ENCODE results near the gene IQCN.

The IQCN gene

DNA sequence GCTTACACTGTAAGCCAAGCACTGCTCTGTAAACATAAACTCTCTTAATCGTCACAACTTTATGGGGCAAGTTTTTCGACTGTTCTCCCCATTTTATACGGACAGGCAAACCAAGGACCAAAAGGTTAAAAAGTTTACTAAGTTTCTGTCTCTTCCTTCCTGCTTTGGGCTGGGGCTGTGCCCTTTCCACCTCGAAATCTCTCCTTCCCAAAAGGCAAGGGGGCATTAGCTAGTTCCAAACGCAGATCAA, 4.9 kb upstream of the IQCN start:
- H3K4me2 ChIP-seq (ENCODE audit: low read length, poor library complexity, severe bottlenecking) = peak overlapping the region; percentile 76
- H3K4me3 ChIP-seq (ENCODE audit: insufficient read depth in 1 of 2, low read depth in 1 of 2, low read length in 2 of 2) = peak overlapping the region; percentile 58 to 98
- peaks cover 24 to 25% of the 10 kb centered on the region in 2 experiments for H3K36me3 ChIP-seq (ENCODE audit: control insufficient read depth in 1 of 2, insufficient read depth in 2 of 2, low read depth in 1 of 2, low read length in 2 of 2)
- H3K14ac ChIP-seq (ENCODE audit: low read length in 2 of 2) = no peak overlapping the region
- H2AK5ac ChIP-seq (ENCODE audit: low read length, severe bottlenecking) = no peak overlapping the region
- H2AFZ ChIP-seq (ENCODE audit: low read depth, low read length) = no peak overlapping the region
- no peaks in the 10 kb centered on the region for H3K9me3 ChIP-seq (ENCODE audit: control insufficient read depth, low read length)
- no peak overlapping the region for H2BK120ac ChIP-seq (ENCODE audit: low read depth, low read length)
- no peak overlapping the region for H3K18ac ChIP-seq (ENCODE audit: low read depth in 1 of 2, low read length in 2 of 2)
- peak overlapping the region; percentile 52 for H3K27ac ChIP-seq (ENCODE audit: low read length, poor library complexity, severe bottlenecking)
- H3K9ac ChIP-seq (ENCODE audit: low read length) = peak overlapping the region; percentile 100
- no peak overlapping the region for H3K4ac ChIP-seq (ENCODE audit: low read depth in 1 of 2, low read length in 2 of 2)
- no peak for DNase-seq
- H3K79me1 ChIP-seq (replicated peaks; ENCODE audit: low read length, poor library complexity, severe bottlenecking) = peaks cover 3% of the 10 kb centered on the region
- no peak overlapping the region for H2BK12ac ChIP-seq (ENCODE audit: low read length in 2 of 2)
- H3K23ac ChIP-seq (ENCODE audit: low read length in 2 of 2) = no peak overlapping the region
- peak overlapping the region; percentile 24 for H2BK5ac ChIP-seq (ENCODE audit: low read depth, low read length, poor library complexity, severe bottlenecking)
- H4K8ac ChIP-seq (ENCODE audit: low read length) = no peak overlapping the region
- H4K91ac ChIP-seq (ENCODE audit: low read length) = no peak overlapping the region
- WGBS = 9% methylated on average over 5 of the region's 5 CpGs
- no peaks in the 10 kb centered on the region for H3K27me3 ChIP-seq (ENCODE audit: control insufficient read depth in 1 of 2, insufficient read depth in 1 of 2, low read length in 2 of 2)
- H3K4me1 ChIP-seq (ENCODE audit: control insufficient read depth, insufficient read depth, low read depth, low read length) = peaks cover 41% of the 10 kb centered on the region
- H2BK15ac ChIP-seq (ENCODE audit: low read depth, poor library complexity, severe bottlenecking) = no peak overlapping the region

DNA sequence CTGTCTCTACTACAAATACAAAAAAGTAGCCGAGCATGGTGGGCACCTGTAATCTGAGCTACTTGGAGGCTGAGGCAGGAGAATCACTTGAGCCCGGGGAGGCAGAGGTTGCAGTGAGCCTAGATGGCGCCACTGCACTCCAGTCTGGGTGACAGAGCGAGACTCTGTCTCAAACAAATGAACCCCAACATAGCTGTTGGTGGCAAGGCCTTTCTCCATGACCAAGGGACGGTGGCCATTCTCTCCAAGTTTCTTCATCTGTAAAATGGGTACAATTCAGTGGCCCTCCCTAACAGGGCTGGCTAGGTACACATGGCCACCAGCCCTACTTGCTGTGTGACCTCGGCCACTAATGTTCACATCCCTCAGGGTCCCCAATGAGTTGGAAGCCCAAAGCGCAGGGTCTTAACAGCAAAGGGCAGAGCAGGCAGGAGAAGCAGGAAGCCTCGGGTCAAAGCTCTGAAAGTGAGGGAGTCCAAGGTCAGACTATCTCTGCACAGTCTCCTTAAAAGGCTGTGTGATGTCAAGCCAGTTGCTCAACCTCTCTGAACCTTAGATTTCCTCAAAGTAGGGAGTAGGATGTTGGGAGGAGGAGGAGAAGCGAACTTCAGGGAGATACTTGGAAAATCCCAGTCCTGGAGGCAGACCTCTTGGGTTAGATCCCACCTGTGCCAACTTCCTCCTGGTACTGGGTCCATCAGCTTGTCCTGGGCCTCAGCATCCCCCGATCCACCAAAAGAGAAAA, 4.4 kb upstream of the IQCN start:
- H3K4me2 ChIP-seq (ENCODE audit: low read length, poor library complexity, severe bottlenecking) = peak overlapping the region; percentile 76
- H2BK5ac ChIP-seq (ENCODE audit: low read depth, low read length, poor library complexity, severe bottlenecking) = no peak overlapping the region
- peak; percentile 82 for DNase-seq
- peak overlapping the region; percentile 52 for H3K27ac ChIP-seq (ENCODE audit: low read length, poor library complexity, severe bottlenecking)
- H3K27me3 ChIP-seq (ENCODE audit: control insufficient read depth in 1 of 2, insufficient read depth in 1 of 2, low read length in 2 of 2) = no peaks in the 10 kb centered on the region
- no peak overlapping the region for H2BK15ac ChIP-seq (ENCODE audit: low read depth, poor library complexity, severe bottlenecking)
- H4K91ac ChIP-seq (ENCODE audit: low read length) = no peak overlapping the region
- H3K36me3 ChIP-seq (ENCODE audit: control insufficient read depth in 1 of 2, insufficient read depth in 2 of 2, low read depth in 1 of 2, low read length in 2 of 2) = peaks cover 24 to 25% of the 10 kb centered on the region in 2 experiments
- H2BK12ac ChIP-seq (ENCODE audit: low read length in 2 of 2) = no peak overlapping the region
- H4K8ac ChIP-seq (ENCODE audit: low read length) = no peak overlapping the region
- H3K14ac ChIP-seq (ENCODE audit: low read length in 2 of 2) = no peak overlapping the region
- H3K9me3 ChIP-seq (ENCODE audit: control insufficient read depth, low read length) = no peaks in the 10 kb centered on the region
- no peak overlapping the region for H2AFZ ChIP-seq (ENCODE audit: low read depth, low read length)
- H3K4me3 ChIP-seq (ENCODE audit: insufficient read depth in 1 of 2, low read depth in 1 of 2, low read length in 2 of 2) = peak overlapping the region; percentile 58 to 98
- 85% methylated on average over 10 of the region's 10 CpGs for WGBS
- H3K4me1 ChIP-seq (ENCODE audit: control insufficient read depth, insufficient read depth, low read depth, low read length) = peaks cover 45% of the 10 kb centered on the region
- no peak overlapping the region for H3K4ac ChIP-seq (ENCODE audit: low read depth in 1 of 2, low read length in 2 of 2)
- no peak overlapping the region for H2AK5ac ChIP-seq (ENCODE audit: low read length, severe bottlenecking)
- no peak overlapping the region for H2BK120ac ChIP-seq (ENCODE audit: low read depth, low read length)
- peaks cover 3% of the 10 kb centered on the region for H3K79me1 ChIP-seq (replicated peaks; ENCODE audit: low read length, poor library complexity, severe bottlenecking)
- no peak overlapping the region for H3K18ac ChIP-seq (ENCODE audit: low read depth in 1 of 2, low read length in 2 of 2)
- peak overlapping the region; percentile 100 for H3K9ac ChIP-seq (ENCODE audit: low read length)
- H3K23ac ChIP-seq (ENCODE audit: low read length in 2 of 2) = no peak overlapping the region

DNA sequence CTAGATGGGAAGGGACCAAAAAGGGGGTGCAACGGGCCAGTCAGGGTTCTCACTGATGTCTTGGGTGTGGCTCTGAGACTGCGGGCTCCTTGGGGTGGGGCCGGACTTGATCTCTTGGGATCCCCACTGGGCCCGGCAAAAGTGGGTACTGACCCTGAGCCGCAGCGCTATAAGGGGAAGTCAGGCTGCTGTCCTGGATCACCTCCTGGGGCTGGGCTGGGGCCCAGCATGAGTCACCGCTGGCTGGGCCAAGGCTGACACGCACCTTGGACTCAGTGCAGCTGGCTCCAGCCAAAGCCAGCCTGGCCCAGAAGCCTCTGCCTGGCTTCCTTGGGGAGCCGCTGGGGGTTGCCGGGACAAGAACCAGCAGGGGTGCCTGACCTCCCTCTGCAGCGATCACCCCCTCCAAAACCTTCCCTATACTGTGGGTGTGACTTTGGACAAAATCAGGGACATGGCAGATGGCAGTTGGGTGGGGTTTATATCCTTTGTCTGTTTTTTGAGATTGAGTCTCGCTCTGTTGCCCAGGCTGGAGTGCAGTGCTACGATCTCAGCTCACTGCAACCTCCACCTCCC, 617 bp upstream of the IQCN start:
- peaks cover 8% of the 10 kb centered on the region for H3K79me1 ChIP-seq (replicated peaks; ENCODE audit: low read length, poor library complexity, severe bottlenecking)
- no peak overlapping the region for H2BK120ac ChIP-seq (ENCODE audit: low read depth, low read length)
- peak; percentile 92 for DNase-seq
- peak overlapping the region; percentile 63 for H3K27ac ChIP-seq (ENCODE audit: low read length, poor library complexity, severe bottlenecking)
- peak overlapping the region; percentile 6 for H2BK15ac ChIP-seq (ENCODE audit: low read depth, poor library complexity, severe bottlenecking)
- peak overlapping the region in 1 of 2 experiments; percentile 17 for H3K4ac ChIP-seq (ENCODE audit: low read depth in 1 of 2, low read length in 2 of 2)
- no peaks in the 10 kb centered on the region for H3K27me3 ChIP-seq (ENCODE audit: control insufficient read depth in 1 of 2, insufficient read depth in 1 of 2, low read length in 2 of 2)
- H3K23ac ChIP-seq (ENCODE audit: low read length in 2 of 2) = no peak overlapping the region
- H2AFZ ChIP-seq (ENCODE audit: low read depth, low read length) = no peak overlapping the region
- 44% methylated on average over 10 of the region's 13 CpGs for WGBS
- H3K9ac ChIP-seq (ENCODE audit: low read length) = peak overlapping the region; percentile 71
- H3K9me3 ChIP-seq (ENCODE audit: control insufficient read depth, low read length) = no peaks in the 10 kb centered on the region
- peak overlapping the region; percentile 20 for H4K8ac ChIP-seq (ENCODE audit: low read length)
- H2BK5ac ChIP-seq (ENCODE audit: low read depth, low read length, poor library complexity, severe bottlenecking) = peak overlapping the region; percentile 33
- peak overlapping the region; percentile 39 for H3K4me2 ChIP-seq (ENCODE audit: low read length, poor library complexity, severe bottlenecking)
- H3K4me3 ChIP-seq (ENCODE audit: insufficient read depth in 1 of 2, low read depth in 1 of 2, low read length in 2 of 2) = peak overlapping the region in 1 of 2 experiments; percentile 34
- H3K18ac ChIP-seq (ENCODE audit: low read depth in 1 of 2, low read length in 2 of 2) = peak overlapping the region in 1 of 2 experiments; percentile 74
- no peak overlapping the region for H3K14ac ChIP-seq (ENCODE audit: low read length in 2 of 2)
- H4K91ac ChIP-seq (ENCODE audit: low read length) = no peak overlapping the region
- peaks cover 34% of the 10 kb centered on the region for H3K4me1 ChIP-seq (ENCODE audit: control insufficient read depth, insufficient read depth, low read depth, low read length)
- H3K36me3 ChIP-seq (ENCODE audit: control insufficient read depth in 1 of 2, insufficient read depth in 2 of 2, low read depth in 1 of 2, low read length in 2 of 2) = peaks cover 24 to 27% of the 10 kb centered on the region in 2 experiments
- H2AK5ac ChIP-seq (ENCODE audit: low read length, severe bottlenecking) = no peak overlapping the region
- peak overlapping the region in 1 of 2 experiments; percentile 6 for H2BK12ac ChIP-seq (ENCODE audit: low read length in 2 of 2)

DNA sequence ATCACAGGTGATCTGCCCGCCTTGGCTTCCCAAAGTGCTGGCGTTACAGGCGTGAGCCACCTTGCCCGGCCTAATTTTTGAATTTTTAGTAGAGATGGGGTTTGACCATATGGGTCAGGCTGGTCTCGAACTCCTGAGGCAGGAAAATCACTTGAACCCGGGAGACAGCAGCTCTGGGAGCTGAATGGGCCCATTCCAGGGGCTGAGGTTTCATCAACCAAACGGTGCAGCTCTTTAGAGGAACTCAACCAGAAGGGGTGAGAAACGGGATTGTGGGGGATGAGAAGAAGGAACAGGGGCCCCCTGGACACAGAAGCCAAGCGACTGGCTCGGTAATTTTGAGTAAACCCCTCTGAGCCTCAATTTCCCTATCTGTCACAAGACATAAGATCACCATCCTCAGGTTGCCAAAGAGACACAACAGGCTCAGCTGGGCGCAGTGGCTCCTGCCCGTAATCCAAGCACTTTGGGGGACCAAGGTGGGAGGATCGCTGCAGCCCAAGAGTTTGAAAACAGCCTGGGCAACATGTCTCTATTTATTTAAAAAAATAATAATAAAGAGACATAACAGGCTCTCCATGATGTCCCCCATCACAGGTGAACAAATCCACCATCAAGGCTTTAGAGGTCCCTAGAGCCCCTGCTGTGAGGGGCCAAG, 562 bp downstream of the IQCN start:
- Histone ChIP-seq H3K9ac (ENCODE audit: low read length) (peak overlapping the region; percentile 34), H3K18ac (ENCODE audit: low read depth in 1 of 2, low read length in 2 of 2) (no peak overlapping the region)

More for the DNA sequence above, 562 bp downstream of the IQCN start:
- no peak overlapping the region for H2BK12ac ChIP-seq (ENCODE audit: low read length in 2 of 2)
- H2BK5ac ChIP-seq (ENCODE audit: low read depth, low read length, poor library complexity, severe bottlenecking) = no peak overlapping the region
- H3K27me3 ChIP-seq (ENCODE audit: control insufficient read depth in 1 of 2, insufficient read depth in 1 of 2, low read length in 2 of 2) = no peaks in the 10 kb centered on the region
- no peak overlapping the region for H3K4ac ChIP-seq (ENCODE audit: low read depth in 1 of 2, low read length in 2 of 2)
- no peak overlapping the region for H3K23ac ChIP-seq (ENCODE audit: low read length in 2 of 2)
- H3K79me1 ChIP-seq (replicated peaks; ENCODE audit: low read length, poor library complexity, severe bottlenecking) = peaks cover 8% of the 10 kb centered on the region
- no peak overlapping the region for H2BK120ac ChIP-seq (ENCODE audit: low read depth, low read length)
- no peaks in the 10 kb centered on the region for H3K9me3 ChIP-seq (ENCODE audit: control insufficient read depth, low read length)
- H3K27ac ChIP-seq (ENCODE audit: low read length, poor library complexity, severe bottlenecking) = peak overlapping the region; percentile 63
- 96% methylated on average over 10 of the region's 13 CpGs for WGBS
- no peak overlapping the region for H3K14ac ChIP-seq (ENCODE audit: low read length in 2 of 2)
- no peak overlapping the region for H2BK15ac ChIP-seq (ENCODE audit: low read depth, poor library complexity, severe bottlenecking)
- H3K36me3 ChIP-seq (ENCODE audit: control insufficient read depth in 1 of 2, insufficient read depth in 2 of 2, low read depth in 1 of 2, low read length in 2 of 2) = peaks cover 24 to 26% of the 10 kb centered on the region in 2 experiments
- H4K91ac ChIP-seq (ENCODE audit: low read length) = no peak overlapping the region
- no peak overlapping the region for H4K8ac ChIP-seq (ENCODE audit: low read length)
- peaks cover 33% of the 10 kb centered on the region for H3K4me1 ChIP-seq (ENCODE audit: control insufficient read depth, insufficient read depth, low read depth, low read length)
- peak; percentile 73 for DNase-seq
- H2AK5ac ChIP-seq (ENCODE audit: low read length, severe bottlenecking) = peak overlapping the region; percentile 53
- H3K4me3 ChIP-seq (ENCODE audit: insufficient read depth in 1 of 2, low read depth in 1 of 2, low read length in 2 of 2) = no peak overlapping the region
- H2AFZ ChIP-seq (ENCODE audit: low read depth, low read length) = no peak overlapping the region
- H3K4me2 ChIP-seq (ENCODE audit: low read length, poor library complexity, severe bottlenecking) = no peak overlapping the region

Data from mesenchymal stem cell (in vitro differentiated cells and primary cell).